Testis (tissue), 3 donors: Measurements from ENCODE around the gene GPR35. TPM values are rescaled to one million over a fixed set of nuclear protein-coding genes. Genes with fewer than 3 reads are reported as not detected.
"Not testable (repeated sequence)": the region's sequence is repeated elsewhere in the genome, so short reads cannot be mapped to it uniquely, and the experiment has no call there.

ENCODE experiments used
- DNase-seq: peaks from one replicate; pipeline ENCODE4 v3.0.0-alpha.2; 2019
- H3K27ac ChIP-seq, 2 donors: fragments of 200-600 bp; sonication (generic); one replicate each; pipeline ENCODE4 v1.5.1; 2019
- H3K27me3 ChIP-seq: fragments of 200-600 bp; sonication (generic); one replicate; pipeline ENCODE4 v1.5.1; 2019
- H3K36me3 ChIP-seq: fragments of 200-600 bp; sonication (generic); one replicate; pipeline ENCODE4 v1.5.1; 2017; ENCODE audit warnings: low read depth; ENCODE audit errors: missing control alignments
- H3K4me1 ChIP-seq: fragments of 200-600 bp; sonication (generic); one replicate; pipeline ENCODE4 v1.5.1; 2019
- H3K4me3 ChIP-seq, 2 donors: fragments of 200-600 bp; sonication (generic); one replicate each; pipeline ENCODE4 v1.5.1; 2017 to 2019
- H3K9me3 ChIP-seq: fragments of 200-600 bp; sonication (generic); one replicate; pipeline ENCODE4 v1.5.1; 2017
- CTCF ChIP-seq, 3 experiments: fragments of 450-650 bp in 2 of 3; fragments of 200-600 bp in 1 of 3; sonication (generic) in 1 of 3; IDR thresholded peaks; one replicate each; pipeline ENCODE4 v1.5.1; 2016 to 2019; ENCODE audit warnings: antibody characterized with exemption in 3 of 3, mild to moderate bottlenecking in 2 of 3, moderate library complexity in 1 of 3
- POLR2A ChIP-seq: fragments of 450-650 bp; IDR thresholded peaks from one replicate; pipeline ENCODE4 v1.6.1; 2017; ENCODE audit warnings: antibody characterized with exemption, mild to moderate bottlenecking, moderate library complexity
- WGBS, 2 donors: methylation state at CpG; one replicate each; pipeline ENCODE4 v1.1.5; 2018; 5-methylcytosine and 5-hydroxymethylcytosine counted together
- intact Hi-C: fragments of 100-400 bp; cut with DNase I; formaldehyde crosslinking; loops from one replicate; pipeline ENCODE4 v1.15.1; 2023; ENCODE audit warnings: low total_unique reads
- polyA plus RNA-seq: library from polyadenylated mRNA; stranded (reverse); fragments of 350-450 nt; fragmentation: Illumina TruSeq; extraction: RNeasy Lipid Tissue Mini Kit (QIAGEN cat#74804); gene quantifications from one replicate; pipeline ENCODE4 v1.2.3, GENCODE V29; 2014; ENCODE audit warnings: low read depth, low replicate concordance; ENCODE audit not compliant: insufficient read depth
- total RNA-seq, 2 donors: library from RNA; depleted of rRNA; stranded (reverse); fragments of >200 nt; gene quantifications; one replicate each; pipeline ENCODE4 v1.2.3, GENCODE V29; 2016

Gene GPR35
- total and polyA plus RNA-seq, 3 donors from 2014 or later: 3.1 to 11.5 (median 9.5) TPM

GRCh38 chr2:240670402-240670801, 45.1 kb downstream of the GPR35 start:
- Histone ChIP-seq H3K36me3 (no peaks in the 10 kb centered on the region), H3K4me3 (no peak overlapping the region), H3K27me3 (no peaks in the 10 kb centered on the region), H3K27ac (no peak overlapping the region), H3K4me1 (no peaks in the 10 kb centered on the region), H3K9me3 (no peaks in the 10 kb centered on the region)
- intact Hi-C loops: no loop called here
- DNase-seq: no peak
- TF ChIP-seq CTCF (IDR thresholded peaks at IDR 0.05) (no peak), POLR2A (no peak)
- WGBS, 2 donors: 87 to 90% methylated on average over 7 of the region's 7 CpGs

GRCh38 chr2:240670950-240671349, 45.7 kb downstream of the GPR35 start:
- 83 to 86% methylated on average over 4 of the region's 4 CpGs for WGBS, 2 donors
- no peaks in the 10 kb centered on the region for H3K27me3 ChIP-seq

GRCh38 chr2:240672076-240672700, 46.9 kb downstream of the GPR35 start:
- Histone ChIP-seq H3K4me3 (peak overlapping the region; percentile 18 to 24), H3K27ac (no peak overlapping the region), H3K36me3 (no peaks in the 10 kb centered on the region), H3K9me3 (no peaks in the 10 kb centered on the region), H3K4me1 (no peaks in the 10 kb centered on the region), H3K27me3 (no peaks in the 10 kb centered on the region)
- no peak for TF ChIP-seq POLR2A
- no peak for TF ChIP-seq CTCF (IDR thresholded peaks at IDR 0.05)
- intact Hi-C loops: no loop called here
- DNase-seq: no peak
- 40 to 48% methylated on average over 21 to 46 of the region's 46 CpGs for WGBS, 2 donors

More at GRCh38 chr2:240670950-240671349, 45.7 kb downstream of the GPR35 start:
- H3K9me3 ChIP-seq: no peaks in the 10 kb centered on the region
- intact Hi-C loops: no loop called here
- H3K36me3 ChIP-seq: no peaks in the 10 kb centered on the region
- no peaks in the 10 kb centered on the region for H3K4me1 ChIP-seq
- DNase-seq: no peak
- H3K4me3 ChIP-seq: no peak overlapping the region
- no peak overlapping the region for H3K27ac ChIP-seq
- TF ChIP-seq CTCF (IDR thresholded peaks at IDR 0.05) (no peak), POLR2A (no peak)

- Histone ChIP-seq H3K27ac (no peak overlapping the region), H3K4me3 (peak overlapping the region; percentile 18 to 24), H3K9me3 (no peaks in the 10 kb centered on the region), H3K27me3 (no peaks in the 10 kb centered on the region), H3K4me1 (no peaks in the 10 kb centered on the region), H3K36me3 (no peaks in the 10 kb centered on the region)
- no peak for TF ChIP-seq CTCF (IDR thresholded peaks at IDR 0.05)
- TF ChIP-seq POLR2A: no peak
- DNase-seq: no peak
- intact Hi-C loops: no loop called here
- WGBS, 2 donors: 3% methylated on average over 44 of the region's 55 CpGs; no CpG with 5 or more reads in 1 of the 2 donors
These were observed 47.5 kb downstream of the GPR35 start for GRCh38 chr2:240672701-240673190.

- 39 to 47% methylated on average over 7 to 12 of the region's 16 CpGs for WGBS, 2 donors
- H3K9me3 ChIP-seq, DNase-seq, H3K27me3 ChIP-seq, intact Hi-C loops, H3K4me1 ChIP-seq, H3K36me3 ChIP-seq, H3K27ac ChIP-seq, H3K4me3 ChIP-seq: not testable (repeated sequence)
These were observed 49.3 kb downstream of the GPR35 start for GRCh38 chr2:240674461-240675184.

- H3K36me3 ChIP-seq, H3K4me1 ChIP-seq, H3K27me3 ChIP-seq, H3K4me3 ChIP-seq, DNase-seq, H3K9me3 ChIP-seq, H3K27ac ChIP-seq, intact Hi-C loops: not testable (repeated sequence)
- WGBS, 2 donors: no CpG with 5 or more reads among the region's 24 CpGs
These were observed 50.1 kb downstream of the GPR35 start for GRCh38 chr2:240675345-240675744.

- H3K36me3 ChIP-seq, intact Hi-C loops, DNase-seq, H3K4me1 ChIP-seq, H3K9me3 ChIP-seq, H3K4me3 ChIP-seq, H3K27me3 ChIP-seq, H3K27ac ChIP-seq: not testable (repeated sequence)
- WGBS, 2 donors: no CpG with 5 or more reads among the region's 14 CpGs
These were observed 52.8 kb downstream of the GPR35 start for GRCh38 chr2:240678043-240678442.

GRCh38 chr2:240678909-240679308, 53.6 kb downstream of the GPR35 start:
- H3K36me3 ChIP-seq, DNase-seq, intact Hi-C loops, H3K4me1 ChIP-seq, H3K27ac ChIP-seq, H3K9me3 ChIP-seq, H3K27me3 ChIP-seq, H3K4me3 ChIP-seq: not testable (repeated sequence)
- WGBS, 2 donors: no CpG with 5 or more reads among the region's 19 CpGs
